Neural cell (in vitro differentiated cells): ENCODE measurements around the gene TLX2.

ENCODE experiments used
- CTCF ChIP-seq: fragments of 450-650 bp; IDR thresholded peaks from 2 replicates; pipeline ENCODE4 v1.5.1; 2014; ENCODE audit warnings: antibody characterized with exemption, mild to moderate bottlenecking, moderate library complexity; ENCODE audit not compliant: poor library complexity, severe bottlenecking
- EP300 ChIP-seq: fragments of 450-650 bp; conservative IDR thresholded peaks from 2 replicates; pipeline ENCODE4 v1.6.1; 2014; ENCODE audit warnings: antibody characterized with exemption, mild to moderate bottlenecking, moderate library complexity; ENCODE audit not compliant: poor library complexity, severe bottlenecking
- EZH2 ChIP-seq: fragments of 200-600, 300-800 bp; shearing (Covaris generic), sonication (generic); IDR thresholded peaks from 2 replicates; pipeline ENCODE4 v1.6.1; 2014; ENCODE audit warnings: antibody characterized with exemption, low read length, borderline replicate concordance, mild to moderate bottlenecking; ENCODE audit not compliant: insufficient read depth, poor library complexity, severe bottlenecking
- REST ChIP-seq: IDR thresholded peaks from 2 replicates; pipeline ENCODE4 v1.6.1; 2012; ENCODE audit warnings: borderline replicate concordance

GRCh38 chr2:74556159-74556558, 41.9 kb downstream of the TLX2 start:
- TF ChIP-seq CTCF (no peak), REST (no peak), EP300 (no peak), EZH2 (no peak)
